ENCODE results near the gene TOR1B.
"Not testable (repeated sequence)": the region's sequence is repeated elsewhere in the genome, so short reads cannot be mapped to it uniquely, and the experiment has no call there.

TOR1B gene

DNA sequence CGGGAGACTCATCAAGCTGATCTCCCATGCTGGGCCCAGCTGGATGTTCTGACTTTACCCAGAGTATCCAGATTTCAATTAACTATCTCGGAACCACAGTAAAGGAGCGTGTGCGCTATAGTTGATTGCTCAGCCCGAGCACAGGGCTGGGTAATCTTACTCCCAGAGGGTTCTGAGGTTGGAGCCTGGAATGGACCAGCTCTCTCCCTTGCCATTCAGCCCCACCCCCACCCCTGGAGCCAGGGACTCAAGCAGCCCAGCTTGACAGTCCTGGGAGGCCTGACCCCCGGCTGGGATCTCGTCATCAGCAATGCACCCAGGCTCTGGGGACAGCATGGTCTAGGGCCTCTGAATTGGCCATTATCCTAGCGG lies 26.4 kb upstream of the TOR1B start:
- DNase-seq (ENCODE audit: low read depth, low spot score), result no peak

DNA sequence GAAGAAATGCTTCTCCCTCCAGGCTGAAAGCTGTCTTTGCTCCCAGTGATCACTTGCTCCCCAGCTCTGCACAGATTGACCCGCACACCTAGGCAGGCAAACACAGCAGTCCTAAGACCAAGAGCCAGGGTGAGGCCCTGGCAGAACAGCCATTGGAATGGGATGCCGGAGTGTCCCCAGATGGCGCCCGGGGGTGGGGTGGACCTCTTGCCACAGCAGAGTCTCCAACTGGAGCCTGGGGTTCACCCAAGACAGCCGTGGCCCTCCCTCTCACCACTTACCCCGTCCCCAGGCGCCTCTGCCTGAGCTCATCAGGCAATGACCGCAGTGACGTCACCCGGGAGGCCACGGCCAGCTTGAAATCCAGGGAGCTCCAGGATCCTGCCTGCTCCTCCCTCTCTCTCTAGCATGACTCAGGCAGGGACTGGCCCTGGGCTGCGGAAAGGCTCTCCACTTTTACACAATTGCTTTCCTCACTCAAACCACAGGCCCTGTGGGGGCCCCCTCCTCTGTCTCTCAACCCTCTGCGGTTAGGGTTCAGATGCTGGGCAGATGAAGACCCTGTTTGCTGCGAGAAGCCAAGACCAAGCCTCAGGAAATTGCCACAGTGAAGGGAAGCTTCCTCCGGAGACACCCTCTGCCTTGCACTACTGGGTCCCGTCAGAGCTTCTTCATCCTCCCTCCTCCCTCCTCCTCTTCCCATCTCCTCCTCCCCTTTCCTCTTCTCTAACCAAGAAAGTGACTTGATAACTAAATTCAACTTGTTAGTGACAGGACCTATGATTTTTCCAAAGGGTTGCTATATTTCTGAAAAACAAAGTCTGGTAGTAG lies 25.8 kb upstream of the TOR1B start:
- peak; percentile 91 for DNase-seq (ENCODE audit: low read depth, low spot score)

DNA sequence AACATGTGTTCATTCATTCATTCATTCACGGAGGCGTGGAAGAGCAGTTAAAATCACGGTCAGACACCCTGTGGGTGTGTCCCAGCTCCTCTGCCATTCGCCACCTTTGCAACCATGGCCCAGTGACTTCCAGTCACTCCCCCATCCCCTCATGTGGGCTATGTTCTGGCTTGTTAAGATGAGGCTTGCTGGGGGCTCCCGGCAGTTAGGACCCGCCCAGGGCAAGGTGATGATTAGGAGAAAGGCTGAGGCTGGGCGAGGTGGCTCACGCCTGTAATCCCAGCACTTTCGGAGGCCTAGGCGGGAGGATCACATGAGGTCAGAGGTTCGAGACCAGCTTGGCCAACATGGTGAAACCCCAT lies 25.2 kb upstream of the TOR1B start:
- no peak for DNase-seq (ENCODE audit: low read depth, low spot score)

DNA sequence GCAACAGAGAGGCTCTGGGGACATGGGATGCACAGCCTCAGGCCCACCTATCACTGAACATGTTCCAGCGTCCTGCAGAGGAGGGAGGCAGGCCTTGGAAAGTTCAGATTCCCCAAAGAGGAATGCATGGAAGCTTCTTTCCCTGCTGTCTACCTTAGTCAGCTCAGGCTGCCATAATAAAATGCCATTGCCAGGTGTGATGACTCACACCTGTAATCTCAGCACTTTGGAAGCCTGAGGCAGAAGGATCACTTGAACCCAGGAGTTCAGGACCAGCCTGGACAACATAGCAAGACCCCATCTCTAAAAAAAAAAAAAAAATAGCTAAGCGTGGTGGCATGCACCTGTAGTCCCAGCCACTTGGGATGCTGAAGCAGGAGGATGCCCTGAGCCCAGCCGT lies 24.5 kb upstream of the TOR1B start:
- DNase-seq (ENCODE audit: low read depth, low spot score), result no peak

DNA sequence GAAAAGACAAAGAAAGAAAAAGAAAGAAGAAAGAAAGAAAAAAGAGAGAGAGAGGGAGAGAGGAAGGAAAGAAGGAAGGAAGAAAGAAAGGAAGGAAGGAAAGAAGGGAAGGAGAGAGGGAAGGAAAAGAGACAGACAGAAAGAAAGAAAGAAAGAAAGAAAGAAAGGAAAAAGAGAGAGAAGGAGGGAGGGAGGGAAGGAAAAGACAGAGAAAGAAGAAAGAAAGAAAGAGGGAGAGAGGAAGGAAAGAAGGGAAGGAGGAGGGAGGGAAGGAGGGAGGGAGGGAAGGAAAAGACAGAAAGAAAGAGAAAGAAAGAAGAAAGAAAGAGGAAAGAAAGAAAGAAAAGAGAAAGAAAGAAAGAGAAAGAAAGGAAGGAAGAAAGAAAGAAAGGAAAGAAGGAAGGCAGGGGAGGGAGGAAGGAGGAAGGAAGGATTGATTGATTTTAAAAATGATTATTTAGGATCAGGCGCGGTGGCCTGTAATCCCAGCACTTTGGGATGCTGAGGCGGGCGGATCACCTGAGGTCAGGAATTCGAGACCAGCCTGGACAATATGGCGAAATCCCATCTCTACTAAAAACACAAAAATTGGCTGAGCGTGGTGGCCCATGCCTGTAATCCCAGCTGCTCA lies 23.3 kb upstream of the TOR1B start:
- DNase-seq (ENCODE audit: low read depth, low spot score), result no peak

DNA sequence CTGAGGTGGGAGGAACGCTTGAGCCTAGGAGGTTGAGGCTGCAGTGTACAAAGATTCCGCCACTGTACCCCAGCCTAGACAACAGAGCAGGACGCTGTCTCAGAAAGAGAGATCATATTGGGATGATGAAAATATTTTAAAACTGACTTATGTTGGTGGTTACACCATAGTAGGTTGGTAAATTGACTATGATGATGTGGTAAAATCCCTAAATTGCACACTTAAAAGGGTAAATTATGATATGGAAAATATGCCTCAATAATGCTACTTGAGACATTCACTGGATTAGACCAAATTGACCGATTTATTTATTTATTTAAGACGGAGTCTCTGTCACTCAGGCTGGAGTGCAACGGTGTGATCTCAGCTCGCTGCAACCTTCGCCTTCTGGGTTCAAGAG lies 21.9 kb upstream of the TOR1B start:
- DNase-seq (ENCODE audit: low read depth, low spot score), result no peak

DNA sequence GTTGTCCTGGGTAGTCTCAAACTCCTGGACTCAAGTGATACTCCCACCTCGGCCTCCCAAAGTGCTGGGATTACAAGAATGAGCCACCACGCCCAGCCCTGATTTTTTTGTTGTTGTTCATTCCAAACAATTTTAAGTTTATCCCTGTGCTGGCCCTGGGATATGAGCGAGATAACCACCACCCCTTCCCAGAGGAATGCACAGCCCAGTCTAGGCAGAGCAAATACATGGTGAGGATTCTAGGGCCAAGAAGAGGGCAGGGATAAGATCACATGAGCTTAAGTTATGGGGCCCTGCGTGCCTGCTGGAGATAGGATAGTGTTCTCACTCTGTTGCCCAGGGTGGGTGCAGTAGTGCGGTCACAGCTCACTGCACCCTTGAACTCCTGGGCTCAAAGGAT lies 21.0 kb upstream of the TOR1B start:
- no peak for DNase-seq (ENCODE audit: low read depth, low spot score)

DNA sequence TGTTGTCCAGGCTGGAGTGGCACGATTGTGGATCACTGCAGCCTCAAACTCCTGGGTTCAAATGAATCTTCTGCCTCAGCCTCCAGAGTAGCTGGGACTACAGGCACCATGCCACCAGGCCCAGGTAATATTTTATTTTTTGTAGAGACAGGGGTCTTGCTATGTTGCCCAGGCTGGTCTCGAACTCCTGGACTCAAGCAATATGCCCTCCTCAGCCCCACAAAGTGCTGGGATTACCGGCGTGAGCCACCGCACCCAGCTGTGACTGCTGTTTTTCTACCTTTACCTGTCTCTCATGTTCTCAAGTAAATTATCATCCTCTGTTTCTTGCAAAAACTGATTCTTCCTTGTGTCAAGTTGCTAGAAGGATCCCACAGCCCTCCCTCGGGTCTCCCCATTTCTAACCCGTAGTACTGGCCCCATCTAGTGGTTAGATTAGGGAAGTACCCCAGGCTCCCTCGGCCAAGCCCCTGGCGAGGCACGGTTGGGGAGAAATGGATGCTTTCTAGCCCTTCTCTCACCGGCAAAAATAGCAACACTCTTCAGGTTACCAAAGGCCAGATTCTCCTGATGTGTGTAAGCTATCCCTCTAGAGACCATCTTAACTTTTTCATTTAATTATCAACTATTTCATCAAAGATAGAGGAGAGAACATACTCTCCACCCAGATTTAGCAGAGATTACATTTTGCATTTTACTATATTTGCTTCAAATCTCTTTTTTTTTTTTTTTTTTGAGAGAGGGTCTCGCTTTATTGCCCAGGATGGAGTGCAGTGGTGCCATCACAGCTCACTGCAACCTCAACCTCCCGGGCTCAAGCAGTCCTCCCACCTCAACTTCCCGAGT lies 19.2 kb upstream of the TOR1B start:
- DNase-seq (ENCODE audit: low read depth, low spot score), result peak; percentile 84

DNA sequence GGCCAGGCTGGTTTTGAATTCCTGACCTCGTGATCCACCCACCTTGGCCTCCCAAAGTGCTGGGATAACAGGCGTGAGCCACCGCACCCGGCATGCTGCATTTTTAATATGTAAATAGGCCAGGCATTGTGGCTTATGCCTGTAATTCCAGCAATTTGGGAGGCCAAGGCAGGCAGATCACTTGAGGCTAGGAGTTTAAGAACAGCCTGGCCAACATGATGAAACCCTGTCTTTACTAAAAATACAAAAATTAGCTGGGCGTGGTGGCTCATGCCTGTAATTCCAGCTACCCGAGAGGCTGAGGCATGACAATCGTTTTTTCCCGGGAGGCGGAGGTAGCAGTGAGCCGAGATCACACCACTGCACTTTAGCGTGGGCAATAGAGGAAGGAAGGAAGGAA lies 18.0 kb upstream of the TOR1B start:
- DNase-seq (ENCODE audit: low read depth, low spot score), result not testable (repeated sequence)

DNA sequence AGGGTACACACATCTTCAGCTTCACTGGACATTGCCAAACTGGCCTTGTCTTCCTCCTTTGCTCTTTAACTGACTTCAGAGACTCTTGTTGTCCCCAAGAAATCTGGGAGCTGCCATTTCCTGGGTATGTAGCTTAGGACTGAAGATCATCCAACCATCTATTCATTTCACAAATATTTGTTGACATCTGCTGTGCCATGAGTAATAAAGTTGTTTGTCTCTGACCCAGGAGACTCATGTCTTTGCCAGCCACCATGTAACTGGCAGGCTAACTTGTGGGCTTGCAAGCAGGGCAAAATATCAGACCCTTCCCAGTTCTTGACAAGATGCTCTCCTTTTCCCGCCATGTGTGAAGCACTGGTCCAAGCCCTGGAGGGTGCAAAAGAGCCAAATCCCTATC lies 17.1 kb upstream of the TOR1B start:
- no peak for DNase-seq (ENCODE audit: low read depth, low spot score)

DNA sequence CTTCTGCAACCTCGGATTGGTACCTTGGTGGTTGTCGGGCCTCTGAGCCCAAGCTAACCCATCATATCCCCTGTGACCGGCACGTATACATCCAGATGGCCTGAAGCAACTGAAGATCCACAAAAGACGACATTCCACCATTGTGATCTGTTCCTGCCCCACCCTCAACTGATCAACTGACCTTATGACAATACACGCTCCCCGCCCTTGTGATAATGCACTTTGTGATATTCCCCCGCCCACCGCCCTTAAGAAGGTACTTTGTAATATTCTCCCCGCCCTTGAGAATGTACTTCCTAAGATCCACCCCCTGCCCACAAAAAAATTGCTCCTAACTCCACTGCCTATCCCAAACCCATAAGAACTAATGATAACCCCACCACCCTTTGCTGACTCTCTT lies 16.5 kb upstream of the TOR1B start:
- DNase-seq (ENCODE audit: low read depth, low spot score), result no peak

DNA sequence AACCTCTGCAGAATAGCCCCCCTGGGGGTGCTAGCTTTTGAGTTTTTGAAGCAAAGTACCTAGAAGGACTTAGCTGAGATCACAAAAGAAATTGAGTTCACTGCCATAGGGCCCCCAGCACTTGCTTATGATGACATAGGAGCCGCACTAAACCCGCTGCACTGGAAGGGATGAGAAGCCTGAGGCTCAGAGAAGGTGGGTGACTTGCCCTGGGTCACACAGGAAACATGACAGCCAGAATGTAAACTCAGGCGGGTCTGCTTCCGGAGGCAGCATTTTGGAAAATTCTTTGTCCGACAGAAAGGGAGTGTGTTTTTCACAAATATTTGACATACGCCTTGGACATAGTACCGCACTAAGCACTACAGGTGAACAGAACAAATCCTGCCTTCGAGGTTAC lies 8.4 kb upstream of the TOR1B start:
- no peak for DNase-seq (ENCODE audit: low read depth, low spot score)

DNA sequence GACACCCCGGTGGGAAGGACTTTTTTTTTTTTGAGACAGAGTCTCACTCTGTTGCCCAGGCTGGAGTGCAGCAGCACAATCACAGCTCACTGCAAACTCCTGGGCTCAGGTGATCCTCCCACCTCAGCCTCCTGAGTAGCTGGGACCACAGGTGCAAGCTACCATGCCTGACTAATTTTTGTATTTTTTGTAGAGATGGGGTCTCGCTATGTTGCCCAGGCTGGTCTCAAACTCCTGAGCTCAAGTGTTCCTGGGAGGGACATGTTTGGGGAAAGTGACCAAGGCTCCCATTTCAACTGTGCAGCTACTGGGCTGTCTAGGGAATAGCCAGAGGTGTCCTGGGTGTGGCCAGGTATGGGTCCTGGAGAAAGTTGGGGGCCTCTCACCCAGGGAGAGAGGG lies 7.0 kb upstream of the TOR1B start:
- not testable (repeated sequence) for DNase-seq (ENCODE audit: low read depth, low spot score)

DNA sequence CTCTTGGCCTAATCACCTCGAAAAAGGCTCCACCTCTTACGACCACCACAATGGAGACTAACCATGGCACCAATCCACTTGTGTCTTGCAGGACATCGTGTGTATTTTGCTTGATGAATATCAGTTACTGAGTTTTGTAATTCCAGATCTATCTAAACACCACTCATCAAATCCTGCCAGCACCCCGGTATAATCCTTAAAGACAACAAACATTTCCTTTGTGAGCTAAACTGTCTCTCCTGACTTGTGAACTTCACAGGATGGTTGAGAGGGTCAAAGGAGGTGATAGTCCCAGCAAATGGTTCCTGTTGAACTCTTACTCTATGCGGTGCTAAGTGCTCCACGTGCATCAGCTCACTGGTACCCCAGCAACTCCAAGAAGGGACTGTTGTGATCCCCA lies 4.0 kb upstream of the TOR1B start:
- DNase-seq (ENCODE audit: low read depth, low spot score), result no peak

DNA sequence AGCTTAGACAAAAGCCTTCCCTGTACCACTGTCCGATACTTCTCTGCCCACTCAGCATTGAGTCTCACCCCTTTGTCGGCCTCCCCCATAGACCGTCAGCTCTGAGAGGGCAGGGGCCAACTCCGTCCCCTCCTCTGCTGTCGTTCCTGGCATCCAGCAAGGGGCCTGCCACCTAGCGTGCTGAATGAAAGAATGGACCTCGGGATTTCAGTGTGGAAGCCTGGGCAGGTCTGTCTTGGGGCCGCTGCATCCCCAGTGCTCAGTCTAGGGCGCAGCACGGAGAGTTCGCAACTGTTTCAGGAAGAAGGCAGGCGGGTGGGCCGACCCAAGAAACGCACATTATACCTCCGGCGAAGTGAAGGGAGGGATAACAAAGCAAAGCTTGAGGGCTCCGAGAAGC lies 1.5 kb upstream of the TOR1B start:
- peak; percentile 17 for DNase-seq (ENCODE audit: low read depth, low spot score)

DNA sequence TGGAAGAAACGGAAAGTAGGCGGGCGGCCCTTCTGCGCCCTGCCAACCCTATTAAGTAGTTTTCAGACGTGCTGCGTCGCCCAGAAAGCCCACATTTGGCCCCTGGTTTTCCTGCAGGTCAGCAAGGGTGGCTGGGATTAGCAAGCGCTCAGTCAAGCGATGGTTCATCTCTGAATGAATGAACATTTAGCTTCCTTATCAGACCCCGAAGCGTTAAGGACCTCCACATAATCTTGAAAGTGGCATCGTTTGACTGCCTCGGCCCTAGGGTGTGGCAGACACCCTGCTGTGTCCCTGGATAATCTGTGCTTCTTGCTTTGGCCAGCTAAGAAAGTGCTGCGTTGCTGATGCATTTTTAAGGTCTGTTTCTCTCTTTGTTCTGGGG lies 684 bp downstream of the TOR1B start:
- peak; percentile 35 for DNase-seq (ENCODE audit: low read depth, low spot score)

DNA sequence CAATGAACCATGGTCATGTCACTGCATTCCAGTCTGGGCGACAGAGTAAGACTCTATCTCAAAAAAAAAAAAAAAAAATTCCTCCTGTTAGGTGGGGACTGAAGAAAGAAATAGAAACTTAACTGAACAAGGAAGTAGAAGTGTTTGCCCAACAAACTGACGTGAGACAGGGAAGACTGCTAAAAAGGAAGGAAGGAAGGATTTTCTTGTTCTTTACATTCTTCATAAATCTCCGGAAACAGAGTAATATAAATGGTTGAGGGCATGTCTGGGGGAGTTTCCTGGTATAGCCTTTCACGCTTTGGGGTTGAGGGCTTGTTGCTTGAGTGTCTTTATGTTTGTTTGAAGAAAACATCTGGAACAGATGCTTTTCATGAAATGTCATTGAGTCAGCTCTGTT lies 3.1 kb downstream of the TOR1B start:
- DNase-seq (ENCODE audit: low read depth, low spot score), result no peak

DNA sequence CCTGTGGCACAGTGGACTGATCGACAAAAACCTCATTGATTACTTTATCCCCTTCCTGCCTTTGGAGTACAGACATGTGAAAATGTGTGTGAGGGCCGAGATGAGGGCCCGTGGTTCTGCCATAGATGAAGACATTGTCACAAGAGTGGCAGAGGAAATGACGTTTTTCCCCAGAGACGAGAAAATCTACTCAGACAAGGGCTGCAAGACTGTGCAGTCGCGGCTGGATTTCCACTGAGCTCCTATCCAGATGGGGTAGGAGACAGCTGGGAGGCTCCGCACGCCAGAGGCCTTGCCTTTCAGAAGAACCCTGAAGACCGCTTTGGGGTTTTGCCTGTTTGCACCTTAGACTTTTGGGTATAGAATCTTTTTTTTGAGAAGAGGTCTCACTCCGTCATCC lies 6.4 kb downstream of the TOR1B start:
- DNase-seq (ENCODE audit: low read depth, low spot score), result no peak

DNA sequence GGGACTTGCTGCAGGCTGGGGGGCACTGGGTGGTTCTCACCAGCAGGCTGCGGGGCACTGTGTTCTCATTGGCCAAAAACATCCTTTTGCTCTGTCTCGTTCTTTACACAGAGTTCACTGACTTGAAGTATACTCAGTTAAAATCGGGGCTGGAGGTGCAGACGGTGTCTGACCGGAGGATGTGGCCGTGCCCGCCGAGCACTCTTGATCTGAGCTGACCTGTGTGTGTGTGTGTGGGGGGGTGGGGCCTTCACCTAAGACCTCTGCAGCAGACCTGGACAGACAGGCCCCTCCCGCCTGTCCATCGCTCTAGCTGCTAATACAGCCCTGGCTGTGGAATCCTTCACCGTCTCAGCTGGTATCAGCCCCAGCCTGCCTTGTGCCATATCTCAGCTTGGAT lies 7.1 kb downstream of the TOR1B start:
- no peak for DNase-seq (ENCODE audit: low read depth, low spot score)

DNA sequence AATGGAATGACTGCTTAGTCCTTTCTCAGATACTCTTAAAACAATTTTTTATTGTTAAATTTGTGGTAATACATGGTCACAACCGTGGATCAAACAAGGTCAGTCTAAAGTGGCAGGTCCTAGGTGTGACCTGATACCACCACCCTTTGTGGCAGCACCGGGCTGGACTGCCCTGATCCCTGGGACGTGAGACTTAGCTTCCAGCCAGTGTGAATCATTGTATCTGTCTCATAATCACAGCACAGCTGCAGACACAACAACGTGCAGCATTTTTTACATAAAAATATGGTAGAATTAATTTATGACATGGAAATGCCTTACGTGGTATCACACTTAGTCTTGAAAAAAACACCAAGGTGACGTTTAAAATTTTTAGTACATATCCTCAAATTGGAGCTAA lies 7.8 kb downstream of the TOR1B start:
- DNase-seq (ENCODE audit: low read depth, low spot score), result no peak

DNA sequence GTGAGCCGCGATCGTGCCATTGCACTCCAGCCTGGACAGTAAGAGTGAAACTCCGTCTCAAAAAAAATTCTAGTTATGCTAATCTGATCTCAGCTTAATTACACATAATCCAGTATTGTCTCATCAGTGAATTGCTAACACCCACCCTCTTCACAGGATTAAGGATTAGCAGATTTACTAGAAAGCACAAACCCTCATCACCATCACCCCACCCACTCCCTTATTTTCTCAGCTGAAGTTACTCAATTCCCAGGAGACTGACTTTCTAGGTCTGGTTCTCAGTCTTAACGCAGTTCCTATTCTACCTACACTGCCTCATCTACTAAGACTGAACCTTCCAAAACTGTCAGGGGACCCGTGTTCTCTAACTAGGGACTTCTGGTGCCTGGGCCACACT lies 9.0 kb downstream of the TOR1B start:
- no peak for DNase-seq (ENCODE audit: low read depth, low spot score)

DNA sequence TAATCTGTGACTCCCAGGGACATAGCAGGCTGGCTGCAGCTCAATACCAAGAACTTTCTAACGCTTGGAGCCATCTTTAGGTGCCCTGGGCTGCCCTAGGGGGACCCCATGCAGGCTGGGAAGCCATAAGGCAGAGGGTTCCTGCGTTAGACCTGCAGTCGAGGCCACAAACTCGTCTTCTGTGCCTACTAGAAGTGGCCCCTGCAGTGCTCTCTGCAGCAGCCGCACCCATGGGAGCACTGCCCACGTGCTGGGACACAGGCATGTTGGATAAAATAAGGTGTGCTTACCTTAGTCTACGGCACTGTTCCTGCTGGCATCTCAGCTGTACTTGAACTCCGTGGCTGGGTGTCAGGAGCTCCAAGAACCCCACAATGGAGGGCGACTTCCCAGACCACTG lies 9.4 kb downstream of the TOR1B start:
- DNase-seq (ENCODE audit: low read depth, low spot score), result no peak

DNA sequence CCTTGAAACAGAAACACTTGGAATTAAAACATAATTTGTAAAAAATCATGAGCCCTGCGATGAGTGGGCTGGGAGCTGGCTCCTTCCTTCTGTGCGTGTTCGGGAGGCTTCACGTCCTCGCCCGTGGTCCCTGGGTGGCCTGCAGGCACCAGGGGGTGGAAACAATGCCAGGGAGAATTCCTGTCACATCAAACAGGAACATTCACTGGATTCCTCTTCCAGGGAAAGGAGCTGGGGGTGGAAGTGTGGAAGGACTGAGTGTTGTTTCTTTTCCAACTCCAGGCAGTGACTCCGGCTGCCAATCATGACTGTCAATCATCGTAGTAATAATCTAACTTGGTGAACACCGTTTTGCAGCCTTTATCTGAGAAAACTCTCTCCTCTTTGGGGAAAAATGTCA lies 10.7 kb downstream of the TOR1B start:
- no peak for DNase-seq (ENCODE audit: low read depth, low spot score)
